ENCODE measurements around the gene IFT122. TPM values are rescaled to one million over a fixed set of nuclear protein-coding genes. Genes with fewer than 3 reads are reported as not detected.
A peak's percentile ranks its signal among the peaks of the same experiment; 100 is the strongest.
"Not testable (repeated sequence)": the region's sequence is repeated elsewhere in the genome, so short reads cannot be mapped to it uniquely, and the experiment has no call there.

The IFT122 gene
- polyA plus RNA-seq, 2 of the 4 experiments (the other 2 are of a cell fraction) = 15.0 to 17.1 TPM

GRCh38 chr3:129491794-129492193 lies 51.8 kb downstream of the IFT122 start:
- ChIA-PET POLR2A (no interaction called here), CTCF (interaction anchor here (1.9 to 2.2 kb wide), 4 partner anchors 109 to 450 kb away, joined by 5 to 10 read pairs (median 6); no protein-coding TSS in a partner anchor)
- ATAC-seq = no peak

GRCh38 chr3:129492691-129493090 lies 52.7 kb downstream of the IFT122 start:
- Histone ChIP-seq H3K4me3 (no peak overlapping the region), H3K4me1 (peaks cover 44% of the 10 kb centered on the region), H3K9me3 (no peaks in the 10 kb centered on the region), H3K27ac (peak overlapping the region; percentile 89 to 92; a peak in 4 of 6 replicates), H3K4me2 (no peak overlapping the region)
- TF ChIP-seq CHD2 (IDR thresholded peaks at IDR 0.05; ENCODE audit: low read length, partially characterized antibody) = no peak
- TF ChIP-seq MAFK (IDR thresholded peaks at IDR 0.05; ENCODE audit: partially characterized antibody) = no peak
- no peak for TF ChIP-seq ZNF302 (CRISPR knock-in tag; IDR thresholded peaks at IDR 0.05)
- no peak for TF ChIP-seq ZSCAN20 (CRISPR knock-in tag; IDR thresholded peaks at IDR 0.05)
- no peak for TF ChIP-seq ESRRA (IDR thresholded peaks at IDR 0.05; ENCODE audit: borderline replicate concordance, low read length)
- TF ChIP-seq EHF (CRISPR knock-in tag; IDR thresholded peaks at IDR 0.05) = no peak
- no peak for TF ChIP-seq CBX8 (IDR thresholded peaks at IDR 0.05)
- no peak for TF ChIP-seq CHD4 (IDR thresholded peaks at IDR 0.05; ENCODE audit: borderline replicate concordance)
- DNase-seq (ENCODE audit: low read depth in 1 of 2, low spot score in 1 of 2) (no peak), ATAC-seq (no peak), FAIRE-seq (no peak)
- POLR2A ChIA-PET = interaction anchor here (0.5 kb wide), 1 partner anchor 93 kb away, joined by 4 read pairs; no protein-coding TSS in a partner anchor
- CTCF ChIA-PET = interaction anchor here (0.6 to 2.2 kb wide), 9 partner anchors 101 to 449 kb away, joined by 3 to 10 read pairs (median 5); no protein-coding TSS in a partner anchor
- WGBS (ENCODE audit: missing lambda C conversion rate) = 66% methylated on average over 4 of the region's 4 CpGs

More at GRCh38 chr3:129491794-129492193, 51.8 kb downstream of the IFT122 start:
- no peak overlapping the region for H3K4me3 ChIP-seq
- TF ChIP-seq KDM5A (IDR thresholded peaks at IDR 0.05) = no peak
- no peak for TF ChIP-seq CTCF (IDR thresholded peaks at IDR 0.05)
- TF ChIP-seq RCOR1 (IDR thresholded peaks at IDR 0.05; ENCODE audit: low read depth, low read length) = no peak
- no peak for TF ChIP-seq MYC (IDR thresholded peaks at IDR 0.05; ENCODE audit: borderline replicate concordance, low read length)
- no peak for TF ChIP-seq RFX5 (IDR thresholded peaks at IDR 0.05)
- DNase-seq (ENCODE audit: low read depth in 1 of 2, low spot score in 1 of 2) (no peak), FAIRE-seq (no peak)
- H3K27ac ChIP-seq = peak overlapping the region; percentile 89 to 92
- peaks cover 35% of the 10 kb centered on the region for H3K4me1 ChIP-seq
- H3K4me2 ChIP-seq = no peak overlapping the region
- WGBS (ENCODE audit: missing lambda C conversion rate) = 97% methylated on average over 6 of the region's 9 CpGs
- no peaks in the 10 kb centered on the region for H3K9me3 ChIP-seq

GRCh38 chr3:129493206-129493605 lies 53.2 kb downstream of the IFT122 start:
- ChIA-PET POLR2A (no interaction called here), CTCF (interaction anchor here (0.9 to 2.2 kb wide), 8 partner anchors 100 to 449 kb away, joined by 3 to 7 read pairs (median 4); no protein-coding TSS in a partner anchor)
- Histone ChIP-seq H3K9me3 (no peaks in the 10 kb centered on the region), H3K4me3 (no peak overlapping the region), H3K4me2 (no peak overlapping the region), H3K27ac (peak overlapping the region; percentile 89 to 92; a peak in 5 of 6 replicates), H3K4me1 (peaks cover 49% of the 10 kb centered on the region)
- ATAC-seq (no peak), DNase-seq (ENCODE audit: low read depth in 1 of 2, low spot score in 1 of 2) (no peak), FAIRE-seq (no peak)
- TF ChIP-seq HOXA7 (CRISPR knock-in tag; IDR thresholded peaks at IDR 0.05) (no peak), ESRRA (IDR thresholded peaks at IDR 0.05; ENCODE audit: borderline replicate concordance, low read length) (no peak), POLR2AphosphoS2 (conservative IDR thresholded peaks at IDR 0.05; ENCODE audit: low read length) (no peak)
- 95% methylated on average over 4 of the region's 4 CpGs for WGBS (ENCODE audit: missing lambda C conversion rate)

- ChIA-PET CTCF (interaction anchor here (1.9 kb wide), 1 partner anchor 335 kb away, joined by 4 read pairs; no protein-coding TSS in a partner anchor), POLR2A (interaction anchor here (0.8 kb wide), 1 partner anchor 335 kb away, joined by 5 read pairs; no protein-coding TSS in a partner anchor)
- Histone ChIP-seq H3K4me2 (peak overlapping the region; percentile 61), H3K27ac (peak overlapping the region; percentile 86 to 92), H3K4me1 (peaks cover 62% of the 10 kb centered on the region)
- H3K4me3 ChIP-seq, H3K9me3 ChIP-seq, FAIRE-seq: not testable (repeated sequence)
- ATAC-seq = peak in 1 of 2 experiments; percentile 1; a peak in 1 of 6 replicates
- WGBS (ENCODE audit: missing lambda C conversion rate) = 38% methylated on average over 5 of the region's 5 CpGs
- peak in 1 of 2 experiments; percentile 28 for DNase-seq (ENCODE audit: low read depth in 1 of 2, low spot score in 1 of 2)
Observed at GRCh38 chr3:129494499-129494898, 54.5 kb downstream of the IFT122 start.
